Measurements from ENCODE around the gene CRISPLD2.
"Not testable (repeated sequence)": the region's sequence is repeated elsewhere in the genome, so short reads cannot be mapped to it uniquely, and the experiment has no call there.

Gene CRISPLD2

DNA sequence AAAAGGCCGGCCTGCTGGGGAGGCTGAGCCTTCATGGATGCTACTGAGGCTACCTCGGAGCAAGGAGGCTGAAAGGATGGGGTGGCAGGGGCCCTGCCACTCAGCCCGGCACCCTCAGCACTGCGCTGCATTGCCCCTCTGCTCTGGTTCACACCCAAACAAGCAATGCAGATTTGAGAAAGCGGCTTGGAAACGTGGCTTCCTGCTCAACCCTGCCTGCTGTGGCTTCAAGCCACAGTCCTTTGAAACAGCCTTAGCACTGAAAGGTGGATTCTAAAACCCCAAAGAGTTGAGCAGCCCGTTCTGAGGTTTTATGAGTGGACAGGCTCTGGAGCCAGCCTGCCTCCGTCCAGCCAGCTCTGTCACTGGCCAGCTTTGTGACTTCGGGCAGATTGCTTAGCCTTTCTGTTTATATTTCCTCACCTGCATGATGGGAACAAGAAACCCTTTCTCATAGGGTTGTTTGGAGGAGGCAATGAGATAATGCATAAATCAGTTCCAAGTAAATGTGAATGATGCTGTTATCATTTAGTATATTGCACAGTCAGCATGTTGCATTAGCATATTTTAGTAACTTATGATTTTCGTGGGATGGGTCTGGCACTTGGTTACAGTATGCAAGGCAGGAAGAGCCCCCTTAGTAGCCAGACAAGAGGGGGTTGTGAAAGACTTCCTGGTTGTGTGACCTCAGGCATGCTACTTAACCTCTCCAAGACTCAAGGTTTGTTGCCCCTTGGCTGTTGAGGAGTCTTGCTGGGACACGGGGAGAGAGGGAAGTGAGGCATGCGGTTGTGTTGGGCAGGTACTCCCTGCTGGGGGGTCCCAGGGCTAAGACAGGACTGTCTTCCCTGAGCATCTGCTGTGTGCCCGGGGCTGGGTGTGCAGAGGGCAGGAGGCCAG lies 23.6 kb downstream of the CRISPLD2 start:
- no peak for DNase-seq

DNA sequence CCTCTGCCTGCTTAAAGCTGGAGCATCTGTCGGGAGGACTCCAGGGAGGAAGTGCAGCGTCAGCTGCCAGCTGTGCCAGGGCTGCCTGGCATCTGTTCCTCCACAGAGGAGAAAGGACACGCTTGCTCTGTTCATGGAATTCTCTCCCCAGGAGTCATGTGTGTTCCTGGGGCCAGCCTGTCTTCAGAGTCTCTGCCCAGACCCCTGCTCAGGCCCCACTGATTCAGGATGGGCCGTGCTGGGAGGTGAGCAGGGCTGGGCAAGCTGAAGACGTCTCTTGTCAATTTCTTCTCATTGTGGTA lies 24.2 kb downstream of the CRISPLD2 start:
- DNase-seq = no peak

DNA sequence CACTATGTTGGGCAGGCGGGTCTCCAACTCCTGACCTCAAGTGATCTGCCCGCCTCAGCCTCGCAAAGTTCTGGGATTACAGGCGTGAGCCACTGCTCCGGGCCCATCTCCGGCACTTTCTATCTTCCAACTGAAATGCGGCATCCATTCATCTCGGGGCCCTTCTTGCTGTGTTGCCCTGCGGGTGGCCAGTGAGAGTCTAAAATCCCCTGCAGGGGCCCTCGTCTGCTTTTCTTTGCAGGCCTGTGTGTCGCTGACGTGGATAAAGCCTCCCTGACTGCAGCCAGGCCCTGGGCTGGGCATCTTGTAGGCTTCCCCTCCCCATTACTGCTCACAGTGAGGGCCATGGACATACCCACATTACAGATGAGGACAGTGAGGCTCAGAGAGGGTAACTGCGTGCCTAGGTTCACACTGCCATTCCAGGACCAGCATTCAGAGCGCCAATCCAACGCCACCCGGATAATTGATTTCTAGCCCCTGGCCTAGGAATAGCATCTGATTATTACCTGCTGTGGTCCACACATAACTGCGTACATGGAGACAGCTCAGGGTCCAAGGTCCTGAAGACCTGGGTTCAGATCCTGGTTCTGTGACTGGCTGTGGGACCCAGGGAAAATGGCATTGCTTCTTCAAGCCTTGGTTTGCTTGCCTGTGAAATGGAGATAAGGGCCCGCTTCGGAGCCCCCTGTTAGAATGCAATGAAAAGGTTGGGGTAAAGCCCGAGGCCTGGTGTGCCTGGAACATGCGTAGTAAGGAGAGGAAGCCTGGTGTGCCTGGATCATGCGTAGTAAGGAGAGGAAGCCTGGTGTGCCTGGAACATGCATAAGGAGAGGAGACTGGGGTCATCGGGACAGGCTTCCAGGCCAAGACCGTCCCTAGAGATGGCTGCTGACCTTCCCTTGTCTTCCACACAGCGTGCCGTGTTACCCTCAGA lies 25.0 kb downstream of the CRISPLD2 start:
- no peak for DNase-seq

DNA sequence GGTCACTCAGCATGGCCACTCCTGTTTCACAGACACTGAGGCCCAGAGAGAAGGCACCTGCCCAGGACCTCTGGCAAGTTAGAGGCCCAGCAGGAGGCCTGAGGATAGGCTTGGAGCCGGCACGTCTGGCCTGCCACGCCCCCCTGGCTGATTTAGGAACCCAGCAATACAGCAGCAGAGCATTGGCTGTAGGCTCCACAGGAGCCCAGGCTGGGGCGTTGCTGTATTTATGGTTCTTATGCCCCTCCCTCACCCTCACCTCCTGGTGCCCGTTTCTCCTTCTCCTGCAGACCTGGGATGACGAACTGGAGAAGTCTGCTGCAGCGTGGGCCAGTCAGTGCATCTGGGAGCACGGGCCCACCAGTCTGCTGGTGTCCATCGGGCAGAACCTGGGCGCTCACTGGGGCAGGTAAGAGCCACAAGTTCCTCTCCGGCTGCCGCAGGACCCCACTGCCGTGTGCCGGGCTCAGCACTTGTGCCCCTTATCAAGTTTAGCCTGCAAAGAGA lies 25.8 kb downstream of the CRISPLD2 start:
- no peak for DNase-seq

DNA sequence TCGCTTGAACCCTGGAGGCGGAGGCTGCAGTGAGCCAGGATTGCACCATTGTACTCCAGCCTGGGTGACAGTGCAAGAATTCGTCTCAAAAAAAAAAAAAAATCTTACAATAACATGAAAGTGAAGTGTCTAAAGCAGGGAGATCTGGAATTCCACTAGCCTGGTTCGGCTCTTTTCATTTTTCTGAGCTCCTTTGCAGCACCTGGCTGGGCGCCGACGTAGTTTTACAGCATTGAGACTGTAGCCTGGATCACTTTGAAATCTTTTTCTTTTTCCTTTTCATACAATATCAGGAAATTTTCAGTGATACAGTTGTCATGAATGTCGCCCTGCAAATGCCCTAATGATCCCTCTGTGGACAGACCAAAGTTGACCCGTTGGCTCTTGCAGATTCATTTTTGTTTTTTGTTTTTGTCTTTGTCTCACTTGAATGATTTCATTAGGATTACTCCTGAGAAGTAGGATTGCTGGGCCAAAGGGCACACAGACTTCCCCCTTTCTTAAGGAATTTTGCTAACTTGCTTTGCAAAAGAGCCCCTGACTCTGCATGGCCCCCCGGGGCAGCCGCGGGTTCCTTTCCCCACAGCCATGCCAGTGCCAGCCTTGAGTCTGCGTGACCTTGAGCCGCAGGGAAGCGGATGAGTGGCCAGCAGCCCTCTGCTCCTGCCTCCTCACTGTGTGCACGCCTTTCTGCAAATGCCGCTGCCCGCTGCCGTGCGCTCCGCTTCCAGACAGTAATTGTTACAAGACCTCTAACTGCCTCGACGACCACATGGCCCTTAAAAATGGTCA lies 28.0 kb downstream of the CRISPLD2 start:
- DNase-seq = no peak

DNA sequence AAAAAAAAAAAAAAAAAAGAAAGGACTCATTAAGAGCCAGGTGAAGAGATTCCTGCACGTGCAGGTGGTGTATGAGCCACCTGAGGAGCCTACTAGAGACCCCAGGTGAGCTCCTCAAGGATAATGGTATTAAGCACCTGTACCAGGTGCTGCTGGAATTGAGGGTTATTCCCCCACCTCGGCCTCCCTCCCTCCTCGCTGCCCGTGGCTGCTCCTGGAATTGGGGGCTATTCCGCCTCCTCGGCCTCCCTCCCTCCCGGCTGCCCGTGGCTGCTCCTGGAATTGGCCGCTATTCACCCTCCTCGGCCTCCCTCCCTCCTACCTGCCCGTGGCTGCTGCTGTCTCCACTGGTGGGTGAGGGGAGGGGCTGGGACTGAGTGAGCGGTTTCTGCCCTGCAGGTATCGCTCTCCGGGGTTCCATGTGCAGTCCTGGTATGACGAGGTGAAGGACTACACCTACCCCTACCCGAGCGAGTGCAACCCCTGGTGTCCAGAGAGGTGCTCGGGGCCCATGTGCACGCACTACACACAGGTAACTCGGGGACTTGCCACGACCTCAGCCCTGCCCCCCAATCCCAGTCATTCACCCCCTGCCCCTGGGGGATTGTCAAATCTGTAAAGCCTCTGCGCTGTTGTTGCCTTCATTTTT lies 29.3 kb downstream of the CRISPLD2 start:
- no peak for DNase-seq

DNA sequence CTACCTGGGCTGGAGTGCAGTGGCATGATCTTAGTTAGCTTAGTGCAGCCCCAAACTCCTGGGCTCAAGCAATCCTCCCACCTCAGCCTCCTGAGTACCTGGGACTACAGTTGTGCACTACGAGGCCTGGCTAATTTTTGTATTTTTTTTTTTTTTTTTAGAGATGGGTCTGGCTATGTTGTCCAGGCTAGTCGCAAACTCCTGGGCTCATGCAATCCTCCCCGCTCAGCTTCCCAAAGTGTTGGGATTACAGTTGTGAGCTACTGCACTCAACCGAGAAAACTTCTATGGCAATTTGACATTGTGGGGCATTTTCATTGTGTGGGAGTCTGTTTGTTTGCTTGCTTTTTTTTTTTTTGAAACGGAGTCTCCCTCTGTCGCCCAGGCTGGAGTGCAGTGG lies 30.0 kb downstream of the CRISPLD2 start:
- DNase-seq = no peak

DNA sequence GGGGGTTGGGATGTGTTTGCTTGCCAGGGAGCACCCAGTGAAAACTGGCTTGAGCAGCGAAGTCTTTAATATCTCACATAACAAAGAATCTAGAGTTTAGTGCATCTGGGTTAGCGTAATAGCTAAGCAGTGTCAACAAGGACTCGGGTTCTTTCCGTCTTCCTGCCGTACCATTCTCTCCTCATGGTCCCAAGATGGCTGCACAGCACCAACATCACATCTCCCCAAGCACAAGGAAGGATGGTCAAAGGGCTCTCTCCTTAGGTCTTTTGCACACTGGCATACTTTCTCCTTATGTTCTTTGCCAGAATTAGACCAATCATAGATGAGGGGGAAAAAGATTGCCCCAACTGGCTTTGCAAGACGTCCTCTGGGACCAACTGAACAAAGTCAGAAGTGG lies 30.9 kb downstream of the CRISPLD2 start:
- no peak for DNase-seq

DNA sequence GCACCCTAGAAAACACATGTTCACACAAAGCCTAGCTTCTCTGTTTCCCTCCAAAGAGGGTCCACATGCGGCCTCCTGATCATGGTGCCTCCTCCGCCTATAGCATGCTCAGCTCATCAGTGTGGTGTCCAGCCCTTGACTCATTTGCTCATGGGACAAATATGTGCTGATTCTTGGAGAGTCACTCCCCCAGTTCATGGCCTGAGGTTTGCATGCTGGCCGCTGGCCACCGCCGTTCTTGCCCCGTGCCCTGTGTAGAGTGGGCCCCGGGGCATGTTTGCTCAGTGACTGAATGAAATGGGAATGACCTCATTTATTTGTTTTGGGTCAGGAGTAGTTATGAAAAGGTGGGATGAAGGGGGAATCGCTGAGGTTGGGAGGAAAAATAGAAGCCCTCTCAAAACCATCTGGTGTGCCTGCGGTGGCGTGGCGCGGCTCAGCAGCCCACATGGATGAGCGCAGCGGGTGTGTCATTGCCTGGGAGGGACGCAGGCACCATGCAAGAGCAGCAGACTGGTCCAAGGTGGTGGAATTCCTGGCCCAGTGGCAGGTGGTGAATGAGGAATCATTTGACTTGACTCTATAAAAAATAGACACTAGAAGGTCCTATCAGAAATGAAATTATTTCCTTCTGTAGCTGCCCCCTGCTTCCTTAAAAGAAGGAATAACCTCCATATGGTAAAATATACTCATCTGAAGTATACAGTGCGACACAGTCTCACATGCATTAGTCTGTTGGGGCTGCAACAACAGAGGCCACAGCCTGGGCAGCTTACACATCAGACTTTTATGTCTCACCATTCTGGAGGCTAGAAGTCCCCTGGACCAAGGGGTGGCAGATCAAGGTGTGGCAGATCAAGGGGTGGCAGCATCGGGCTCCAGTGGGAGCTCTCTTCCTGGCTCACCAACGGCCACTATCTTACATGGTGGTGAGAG lies 31.7 kb downstream of the CRISPLD2 start:
- no peak for DNase-seq

DNA sequence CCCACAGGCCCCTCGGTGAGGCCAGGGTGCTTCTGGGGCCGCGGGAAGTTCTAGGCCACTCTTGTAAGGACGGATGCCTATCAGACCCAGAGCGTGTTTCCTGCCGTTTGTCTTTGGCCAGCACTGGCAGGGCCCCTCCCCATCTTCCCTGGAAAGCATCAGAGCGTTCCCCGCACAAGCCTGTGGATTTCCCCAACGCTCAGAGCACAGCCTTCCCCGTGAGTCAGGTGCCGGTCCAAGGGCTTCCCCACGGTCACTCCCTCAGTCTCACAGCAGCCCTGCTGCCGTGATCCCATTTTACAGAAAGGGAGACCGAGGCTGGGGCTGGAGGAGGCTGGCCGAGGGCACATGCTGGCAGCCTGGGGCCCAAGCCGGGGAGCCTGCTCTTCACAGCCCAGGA lies 33.7 kb downstream of the CRISPLD2 start:
- DNase-seq = no peak

DNA sequence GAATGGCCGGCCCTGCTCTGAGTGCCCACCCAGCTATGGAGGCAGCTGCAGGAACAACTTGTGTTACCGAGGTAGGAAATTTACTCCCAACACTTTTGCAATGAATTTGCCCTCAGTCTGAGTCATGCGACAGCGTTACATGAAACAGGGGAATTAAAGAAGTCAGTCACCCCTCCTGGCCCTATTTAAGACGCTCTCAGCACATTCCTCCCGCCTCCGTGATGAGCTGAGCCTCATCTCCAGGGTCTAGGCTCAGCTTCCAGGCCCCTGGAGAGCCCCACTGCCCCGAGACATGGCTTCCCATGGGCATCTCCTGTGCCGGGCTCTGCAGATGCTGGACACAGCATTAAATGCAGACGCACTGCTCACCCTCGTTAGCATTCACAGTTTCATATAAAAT lies 35.0 kb downstream of the CRISPLD2 start:
- DNase-seq = no peak

DNA sequence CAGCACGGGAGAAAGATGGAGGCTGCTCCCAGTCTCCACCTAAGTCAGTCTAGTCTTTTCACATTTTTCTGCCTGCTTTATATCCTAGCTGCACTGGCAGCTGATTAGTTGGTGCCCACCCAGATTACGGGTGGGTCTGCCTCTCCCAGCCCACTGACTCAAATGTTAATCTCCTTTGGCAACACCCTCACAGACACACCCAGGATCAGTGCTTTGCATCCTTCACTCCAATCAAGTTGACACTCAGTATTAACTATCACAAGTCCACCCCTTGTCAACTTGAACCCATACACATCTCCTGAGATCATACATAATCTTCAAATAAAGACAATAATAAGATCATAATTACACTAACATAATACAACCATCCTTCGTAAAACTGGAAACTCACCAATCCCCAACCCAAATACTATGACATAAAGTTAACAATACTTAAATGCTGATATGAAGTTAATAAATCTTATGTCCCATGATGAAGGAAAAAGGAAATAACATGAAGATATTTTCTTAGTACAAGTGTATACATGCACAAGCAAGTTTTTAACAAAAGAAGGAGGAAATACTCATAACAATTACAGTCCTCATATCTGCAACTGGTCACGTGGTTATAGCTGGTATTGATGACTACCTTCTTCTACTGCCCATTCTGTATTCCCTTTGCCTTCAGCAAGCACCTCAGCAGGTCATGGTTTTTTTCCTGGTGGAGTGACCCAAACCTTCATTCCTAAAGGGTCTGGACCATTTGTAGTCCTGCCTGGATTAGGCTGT lies 35.8 kb downstream of the CRISPLD2 start:
- not testable (repeated sequence) for DNase-seq

DNA sequence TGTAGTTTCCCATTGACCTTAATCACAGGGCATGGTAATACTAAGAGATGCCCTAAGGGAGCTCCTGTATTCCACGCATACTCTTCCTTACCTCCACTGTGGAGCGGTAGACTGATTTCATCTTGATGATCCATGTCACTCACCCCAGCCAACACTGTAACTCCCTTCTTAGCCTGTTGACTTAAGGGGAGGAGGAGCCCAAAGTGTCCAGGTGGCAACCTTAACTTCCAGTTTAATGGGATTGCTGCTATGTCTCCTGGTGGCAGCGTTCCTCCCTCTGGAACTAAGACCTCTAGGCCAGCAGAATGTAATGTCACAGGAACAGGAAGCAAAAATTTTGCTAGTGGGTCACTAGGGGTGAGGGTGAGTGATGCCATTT lies 36.4 kb downstream of the CRISPLD2 start:
- DNase-seq = not testable (repeated sequence)

DNA sequence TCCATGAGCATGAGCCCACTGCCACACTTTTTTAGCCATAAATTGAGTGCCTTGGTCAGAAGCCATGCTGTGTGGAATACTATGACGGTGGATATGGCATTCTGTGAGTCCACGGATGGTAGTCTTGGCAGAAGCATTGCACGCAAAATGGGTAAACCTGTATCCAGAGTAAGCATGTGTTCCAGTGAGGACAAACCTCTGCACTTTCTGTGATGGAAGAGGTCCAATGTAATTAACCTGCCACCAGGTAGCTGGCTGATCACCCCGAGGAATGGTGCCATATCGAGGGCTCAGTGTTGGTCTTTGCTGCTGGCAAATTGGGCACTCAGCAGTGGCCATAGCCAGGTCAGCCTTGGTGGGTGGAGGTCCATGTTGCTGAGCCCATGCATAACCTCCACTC lies 37.0 kb downstream of the CRISPLD2 start:
- not testable (repeated sequence) for DNase-seq

DNA sequence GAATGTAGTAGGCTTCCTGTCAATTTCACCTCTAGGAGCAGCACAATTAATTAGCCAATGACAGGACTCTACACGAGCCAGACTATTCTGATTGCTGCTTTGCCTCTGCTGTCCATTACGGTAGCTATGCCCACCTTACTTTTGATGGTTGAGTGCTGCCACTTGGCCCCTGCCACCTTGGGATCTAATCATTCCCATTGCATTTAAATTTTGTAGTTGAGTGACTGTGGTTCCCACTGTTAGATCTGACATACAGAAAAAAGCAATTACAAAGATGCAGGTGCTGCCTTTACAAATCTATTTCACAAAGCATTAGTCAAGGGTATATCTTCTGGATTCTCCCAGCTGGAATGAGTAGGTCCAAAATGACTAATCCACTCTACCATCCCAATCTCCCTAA lies 39.9 kb downstream of the CRISPLD2 start:
- DNase-seq = no peak

DNA sequence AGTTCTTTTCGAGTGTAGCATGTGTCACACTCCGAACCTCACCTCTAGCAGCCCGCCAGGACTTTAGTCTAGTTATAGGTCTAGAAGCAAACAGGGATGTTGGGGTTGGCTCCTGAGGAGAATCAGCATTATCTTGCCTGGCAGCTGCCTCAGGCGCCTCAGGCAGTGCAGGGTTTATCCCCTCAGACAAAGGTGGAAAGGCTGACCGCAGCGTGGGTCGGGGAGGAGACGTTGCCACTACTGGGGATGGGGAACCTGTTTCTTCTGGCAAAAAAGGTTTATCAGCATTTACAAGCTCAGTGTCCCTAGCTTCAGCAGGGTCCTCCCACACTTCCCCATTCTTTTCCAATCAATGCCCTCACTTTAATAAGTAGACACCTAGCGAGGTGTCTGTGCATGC lies 40.6 kb downstream of the CRISPLD2 start:
- DNase-seq = no peak

DNA sequence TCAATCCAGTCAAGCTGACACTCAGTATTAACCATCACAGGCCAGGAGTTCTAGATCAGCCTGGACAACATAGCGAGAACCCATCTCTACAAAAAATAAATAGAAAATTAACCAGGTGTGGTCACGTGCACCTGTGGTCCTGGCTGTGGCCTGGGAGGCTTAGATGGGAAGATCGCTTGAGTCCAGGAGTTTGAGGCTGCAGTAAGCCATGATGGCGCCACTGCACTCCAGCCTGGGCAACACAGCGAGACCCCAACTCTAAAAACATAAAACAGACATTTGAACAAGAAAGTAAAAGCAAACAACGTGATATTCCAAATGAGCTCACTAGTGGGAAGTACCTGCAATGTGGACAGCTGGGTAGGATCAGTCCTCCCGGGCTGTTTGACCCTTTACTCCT lies 41.9 kb downstream of the CRISPLD2 start:
- no peak for DNase-seq

DNA sequence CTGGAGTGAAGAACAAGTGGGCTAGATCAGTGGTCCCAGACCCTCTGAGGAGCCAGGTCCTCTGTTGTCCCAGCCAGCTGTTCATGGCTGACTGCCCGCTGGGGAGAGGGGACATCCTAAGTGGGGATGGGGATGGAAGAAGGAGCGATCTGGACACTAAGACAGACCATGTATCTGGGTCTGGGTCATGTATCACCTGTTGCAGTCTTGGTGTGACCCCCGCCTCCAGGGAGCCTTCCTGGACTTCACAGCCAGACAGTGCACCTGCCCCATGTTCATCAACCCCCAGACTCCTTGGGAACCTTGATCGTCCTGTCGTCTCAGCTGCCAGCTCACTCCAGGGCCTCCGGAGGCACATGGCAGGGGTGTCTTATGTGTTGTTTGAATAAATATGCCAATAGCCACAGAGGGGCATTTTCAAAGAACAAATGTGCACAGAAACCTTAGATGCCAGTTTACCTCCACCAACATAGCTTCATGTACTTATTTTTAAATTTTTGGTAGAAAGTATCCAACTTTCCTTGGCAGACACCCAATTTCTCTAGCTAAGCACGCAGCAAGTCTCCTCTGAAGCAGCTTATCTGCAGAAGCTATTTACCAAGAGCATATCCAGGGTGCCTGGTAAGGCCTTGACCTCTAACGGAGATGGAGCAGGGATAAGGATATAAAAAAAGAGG lies 43.2 kb downstream of the CRISPLD2 start:
- DNase-seq = no peak

DNA sequence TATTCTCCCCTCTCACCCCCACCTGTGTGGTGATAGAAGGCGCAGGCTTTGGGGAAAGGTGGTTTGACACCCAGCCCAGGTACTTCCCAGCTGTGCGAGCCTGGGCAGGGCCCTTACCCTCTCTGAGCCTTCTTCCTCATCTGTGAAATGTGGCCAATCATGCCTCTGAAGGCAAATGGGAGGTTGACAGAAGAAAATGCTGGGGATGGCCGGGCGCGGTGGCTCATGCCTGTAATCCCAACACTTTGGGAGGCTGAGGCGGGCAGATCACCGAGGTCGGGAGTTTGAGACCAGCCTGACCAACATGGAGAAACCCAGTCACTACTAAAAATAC lies 43.7 kb downstream of the CRISPLD2 start:
- no peak for DNase-seq

DNA sequence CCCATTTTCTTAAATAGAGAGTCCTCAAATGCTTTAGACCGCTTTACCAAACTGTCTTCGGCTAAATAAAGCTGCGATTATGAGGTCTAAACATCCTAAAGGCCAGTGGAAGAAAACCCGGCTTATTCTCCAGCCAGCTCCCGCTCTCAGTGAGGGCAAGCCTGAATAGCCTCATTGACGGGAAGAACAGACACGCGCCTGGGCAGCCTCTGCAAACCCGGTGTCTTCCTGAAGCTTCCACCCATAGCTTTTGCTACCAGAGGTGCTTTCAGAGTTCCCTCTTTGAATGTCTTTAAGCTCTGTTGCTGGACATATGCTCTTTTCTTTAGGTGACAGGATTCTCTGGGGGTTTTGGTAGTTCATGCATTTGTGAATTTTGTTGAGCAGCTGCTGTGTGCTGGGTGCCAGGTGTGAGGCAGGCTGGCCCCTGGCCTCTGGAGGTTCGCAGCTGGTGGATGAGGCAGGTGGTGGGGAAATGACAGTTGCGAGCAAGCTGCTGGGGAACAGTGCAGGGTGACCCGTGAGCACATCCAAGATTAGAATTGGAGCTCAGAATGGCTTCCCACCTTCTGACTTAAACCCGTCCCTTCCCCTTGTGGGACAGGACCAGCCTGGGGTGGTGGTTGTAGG lies 44.7 kb downstream of the CRISPLD2 start:
- DNase-seq = no peak
